Thyroid gland (tissue), 4 donors: ENCODE data around the gene HCFC1R1.

Source experiments
- POLR2A ChIP-seq, 2 donors: fragments of 450-650 bp; IDR thresholded peaks; one replicate each; pipeline ENCODE4 v1.6.1; 2017; ENCODE audit warnings: antibody characterized with exemption in 2 of 2, mild to moderate bottlenecking in 2 of 2, moderate library complexity in 1 of 2
- TF ChIP-seq, protein P1 (sequence below), 6 experiments: fragments of 200-600 bp in 3 of 6; fragments of 450-650 bp in 3 of 6; sonication (generic) in 3 of 6; IDR thresholded peaks; one replicate each; pipeline ENCODE4 v1.5.1; 2016 to 2019; ENCODE audit warnings: antibody characterized with exemption in 6 of 6, mild to moderate bottlenecking in 2 of 6, inconsistent platforms in 1 of 6, moderate library complexity in 1 of 6

- TF ChIP-seq, protein P1, sequence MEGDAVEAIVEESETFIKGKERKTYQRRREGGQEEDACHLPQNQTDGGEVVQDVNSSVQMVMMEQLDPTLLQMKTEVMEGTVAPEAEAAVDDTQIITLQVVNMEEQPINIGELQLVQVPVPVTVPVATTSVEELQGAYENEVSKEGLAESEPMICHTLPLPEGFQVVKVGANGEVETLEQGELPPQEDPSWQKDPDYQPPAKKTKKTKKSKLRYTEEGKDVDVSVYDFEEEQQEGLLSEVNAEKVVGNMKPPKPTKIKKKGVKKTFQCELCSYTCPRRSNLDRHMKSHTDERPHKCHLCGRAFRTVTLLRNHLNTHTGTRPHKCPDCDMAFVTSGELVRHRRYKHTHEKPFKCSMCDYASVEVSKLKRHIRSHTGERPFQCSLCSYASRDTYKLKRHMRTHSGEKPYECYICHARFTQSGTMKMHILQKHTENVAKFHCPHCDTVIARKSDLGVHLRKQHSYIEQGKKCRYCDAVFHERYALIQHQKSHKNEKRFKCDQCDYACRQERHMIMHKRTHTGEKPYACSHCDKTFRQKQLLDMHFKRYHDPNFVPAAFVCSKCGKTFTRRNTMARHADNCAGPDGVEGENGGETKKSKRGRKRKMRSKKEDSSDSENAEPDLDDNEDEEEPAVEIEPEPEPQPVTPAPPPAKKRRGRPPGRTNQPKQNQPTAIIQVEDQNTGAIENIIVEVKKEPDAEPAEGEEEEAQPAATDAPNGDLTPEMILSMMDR (IDR thresholded peaks at IDR 0.05): no peak
- TF ChIP-seq POLR2A (IDR thresholded peaks at IDR 0.05): no peak
Measured at GRCh38 chr16:3038256-3038655, 14.5 kb upstream of the HCFC1R1 start.
